HCT116 (cell line): ENCODE results near the gene MORC4.

Experiments
- ATF3 ChIP-seq: IDR thresholded peaks from 2 replicates; pipeline ENCODE4 v1.6.1; 2012
- CTCF ChIP-seq, 3 experiments: fragments of 200-600 bp in 1 of 3; sonication (generic) in 1 of 3; IDR thresholded peaks in 2 of 3; conservative IDR thresholded peaks in 1 of 3; 2 replicates each; pipeline ENCODE4 v1.5.1; 2012 to 2017; ENCODE audit warnings: low read depth in 2 of 3, low read length in 2 of 3, antibody characterized with exemption in 1 of 3, borderline replicate concordance in 1 of 3, control low read depth in 1 of 3, mild to moderate bottlenecking in 1 of 3, mixed read lengths in 1 of 3, mixed run types in 1 of 3, moderate library complexity in 1 of 3; ENCODE audit not compliant: insufficient read depth in 1 of 3
- EZH2 ChIP-seq: fragments of 200-600 bp; sonication (generic); IDR thresholded peaks from 2 replicates; pipeline ENCODE4 v1.6.1; 2017; ENCODE audit warnings: antibody characterized with exemption, mixed run types
- JUND ChIP-seq: IDR thresholded peaks from 2 replicates; pipeline ENCODE4 v1.6.1; 2012
- POLR2A ChIP-seq: IDR thresholded peaks from 2 replicates; pipeline ENCODE4 v1.7.0; 2011; ENCODE audit warnings: borderline replicate concordance; ENCODE audit not compliant: insufficient read depth, insufficient read length; ENCODE audit errors: extremely low read depth
- POLR2AphosphoS5 ChIP-seq: IDR thresholded peaks from 2 replicates; pipeline ENCODE4 v1.6.1; 2011; ENCODE audit warnings: mild to moderate bottlenecking, low read depth, low read length, moderate library complexity
- YY1 ChIP-seq: IDR thresholded peaks from 2 replicates; pipeline ENCODE4 v1.6.1; 2011; ENCODE audit warnings: low read length, low read depth, moderate library complexity, mild to moderate bottlenecking; ENCODE audit not compliant: insufficient replicate concordance; ENCODE audit errors: extremely low read depth
- ZNF274 ChIP-seq: fragments of 200-500 bp; sonication (Bioruptor generic); IDR thresholded peaks from 2 replicates; pipeline ENCODE4 v1.6.1; 2014; ENCODE audit warnings: mild to moderate bottlenecking, low read depth, low read length, inconsistent platforms
- TF ChIP-seq, protein P1 (sequence below): IDR thresholded peaks from 2 replicates; pipeline ENCODE4 v1.6.1; 2012; ENCODE audit warnings: low read depth

DNA sequence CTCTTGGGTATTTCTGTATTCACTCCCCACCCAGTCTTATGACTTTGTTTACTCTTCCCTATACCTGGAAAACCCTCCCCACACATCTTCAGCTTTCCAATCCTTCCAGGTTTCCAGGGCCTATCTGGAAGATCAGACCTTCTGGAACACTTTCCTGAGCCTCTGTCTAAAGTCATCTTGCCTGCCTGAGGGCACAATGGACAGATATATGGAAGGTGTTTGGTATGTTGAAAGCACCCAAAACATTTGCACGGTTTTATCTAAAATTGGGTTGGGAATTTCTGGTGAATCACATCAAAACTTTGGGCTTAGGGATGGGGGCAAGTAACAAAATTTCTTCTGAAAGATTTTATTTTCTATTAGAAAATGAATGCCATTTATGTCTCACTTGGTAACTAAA lies 63.8 kb downstream of the MORC4 start:
- TF ChIP-seq POLR2AphosphoS5 (no peak), CTCF (IDR thresholded peaks at IDR 0.05 in 2 of 3, conservative IDR thresholded peaks at IDR 0.05 in 1 of 3; ENCODE audit: borderline replicate concordance in 1 of 3, insufficient read depth in 1 of 3, low read depth in 2 of 3, low read length in 2 of 3) (no peak), POLR2A (no peak), ATF3 (no peak), YY1 (no peak), JUND (no peak), ZNF274 (no peak), EZH2 (no peak)
- TF ChIP-seq, protein P1, sequence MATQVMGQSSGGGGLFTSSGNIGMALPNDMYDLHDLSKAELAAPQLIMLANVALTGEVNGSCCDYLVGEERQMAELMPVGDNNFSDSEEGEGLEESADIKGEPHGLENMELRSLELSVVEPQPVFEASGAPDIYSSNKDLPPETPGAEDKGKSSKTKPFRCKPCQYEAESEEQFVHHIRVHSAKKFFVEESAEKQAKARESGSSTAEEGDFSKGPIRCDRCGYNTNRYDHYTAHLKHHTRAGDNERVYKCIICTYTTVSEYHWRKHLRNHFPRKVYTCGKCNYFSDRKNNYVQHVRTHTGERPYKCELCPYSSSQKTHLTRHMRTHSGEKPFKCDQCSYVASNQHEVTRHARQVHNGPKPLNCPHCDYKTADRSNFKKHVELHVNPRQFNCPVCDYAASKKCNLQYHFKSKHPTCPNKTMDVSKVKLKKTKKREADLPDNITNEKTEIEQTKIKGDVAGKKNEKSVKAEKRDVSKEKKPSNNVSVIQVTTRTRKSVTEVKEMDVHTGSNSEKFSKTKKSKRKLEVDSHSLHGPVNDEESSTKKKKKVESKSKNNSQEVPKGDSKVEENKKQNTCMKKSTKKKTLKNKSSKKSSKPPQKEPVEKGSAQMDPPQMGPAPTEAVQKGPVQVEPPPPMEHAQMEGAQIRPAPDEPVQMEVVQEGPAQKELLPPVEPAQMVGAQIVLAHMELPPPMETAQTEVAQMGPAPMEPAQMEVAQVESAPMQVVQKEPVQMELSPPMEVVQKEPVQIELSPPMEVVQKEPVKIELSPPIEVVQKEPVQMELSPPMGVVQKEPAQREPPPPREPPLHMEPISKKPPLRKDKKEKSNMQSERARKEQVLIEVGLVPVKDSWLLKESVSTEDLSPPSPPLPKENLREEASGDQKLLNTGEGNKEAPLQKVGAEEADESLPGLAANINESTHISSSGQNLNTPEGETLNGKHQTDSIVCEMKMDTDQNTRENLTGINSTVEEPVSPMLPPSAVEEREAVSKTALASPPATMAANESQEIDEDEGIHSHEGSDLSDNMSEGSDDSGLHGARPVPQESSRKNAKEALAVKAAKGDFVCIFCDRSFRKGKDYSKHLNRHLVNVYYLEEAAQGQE, result no peak
